ENCODE data around the gene MFN2.
"Not testable (repeated sequence)": the region's sequence is repeated elsewhere in the genome, so short reads cannot be mapped to it uniquely, and the experiment has no call there.

Gene MFN2

GRCh38 chr1:12026586-12026985, 46.3 kb downstream of the MFN2 start:
- peaks cover 90% of the 10 kb centered on the region for H3K36me3 ChIP-seq (ENCODE audit: control insufficient read depth, insufficient read depth, low read length)
- whole genome bisulfite sequencing, 2 experiments (ENCODE audit: insufficient coverage in 2 of 2) = 96% methylated on average over 9 of the region's 10 CpGs
- H3K4me1 ChIP-seq (ENCODE audit: control insufficient read depth, insufficient read depth, low read length, poor library complexity, severe bottlenecking) = no peaks in the 10 kb centered on the region
- no peaks in the 10 kb centered on the region for H3K9me3 ChIP-seq (ENCODE audit: control insufficient read depth, low read length)
- no peak overlapping the region for H3K27ac ChIP-seq (ENCODE audit: low read depth, low read length, severe bottlenecking)
- no peak overlapping the region for H3K4me3 ChIP-seq (ENCODE audit: extremely low read depth, insufficient read depth, low read length, poor library complexity, severe bottlenecking)

GRCh38 chr1:12028248-12028647, 48.0 kb downstream of the MFN2 start:
- Histone ChIP-seq H3K36me3 (ENCODE audit: control insufficient read depth, insufficient read depth, low read length) (peaks cover 87% of the 10 kb centered on the region), H3K4me3 (ENCODE audit: extremely low read depth, insufficient read depth, low read length, poor library complexity, severe bottlenecking) (no peak overlapping the region)
- WGBS, 2 experiments (ENCODE audit: insufficient coverage in 2 of 2) = 94 to 97% methylated on average over 7 of the region's 8 CpGs

GRCh38 chr1:12028957-12029511, 48.8 kb downstream of the MFN2 start:
- H3K27ac ChIP-seq (ENCODE audit: low read depth, low read length, severe bottlenecking) = no peak overlapping the region
- no peak overlapping the region for H3K4me3 ChIP-seq (ENCODE audit: extremely low read depth, insufficient read depth, low read length, poor library complexity, severe bottlenecking)
- H3K4me1 ChIP-seq (ENCODE audit: control insufficient read depth, insufficient read depth, low read length, poor library complexity, severe bottlenecking) = no peaks in the 10 kb centered on the region
- no peaks in the 10 kb centered on the region for H3K9me3 ChIP-seq (ENCODE audit: control insufficient read depth, low read length)
- 96 to 97% methylated on average over 13 to 18 of the region's 19 CpGs for WGBS, 2 experiments (ENCODE audit: insufficient coverage in 2 of 2)
- peaks cover 82% of the 10 kb centered on the region for H3K36me3 ChIP-seq (ENCODE audit: control insufficient read depth, insufficient read depth, low read length)

More at GRCh38 chr1:12028248-12028647, 48.0 kb downstream of the MFN2 start:
- Histone ChIP-seq H3K9me3 (ENCODE audit: control insufficient read depth, low read length) (no peaks in the 10 kb centered on the region), H3K27ac (ENCODE audit: low read depth, low read length, severe bottlenecking) (no peak overlapping the region), H3K4me1 (ENCODE audit: control insufficient read depth, insufficient read depth, low read length, poor library complexity, severe bottlenecking) (no peaks in the 10 kb centered on the region)

GRCh38 chr1:12029720-12030339, 49.6 kb downstream of the MFN2 start:
- WGBS, 2 experiments (ENCODE audit: insufficient coverage in 2 of 2) = 94 to 95% methylated on average over 19 to 32 of the region's 32 CpGs
- H3K36me3 ChIP-seq (ENCODE audit: control insufficient read depth, insufficient read depth, low read length) = peaks cover 74% of the 10 kb centered on the region
- H3K9me3 ChIP-seq (ENCODE audit: control insufficient read depth, low read length) = no peaks in the 10 kb centered on the region
- H3K4me1 ChIP-seq (ENCODE audit: control insufficient read depth, insufficient read depth, low read length, poor library complexity, severe bottlenecking) = no peaks in the 10 kb centered on the region
- H3K4me3 ChIP-seq (ENCODE audit: extremely low read depth, insufficient read depth, low read length, poor library complexity, severe bottlenecking) = no peak overlapping the region
- no peak overlapping the region for H3K27ac ChIP-seq (ENCODE audit: low read depth, low read length, severe bottlenecking)

- H3K4me1 ChIP-seq (ENCODE audit: control insufficient read depth, insufficient read depth, low read length, poor library complexity, severe bottlenecking) = no peaks in the 10 kb centered on the region
- WGBS, 2 experiments (ENCODE audit: insufficient coverage in 2 of 2) = 91 to 97% methylated on average over 10 to 14 of the region's 20 CpGs
- peaks cover 59% of the 10 kb centered on the region for H3K36me3 ChIP-seq (ENCODE audit: control insufficient read depth, insufficient read depth, low read length)
- no peak overlapping the region for H3K4me3 ChIP-seq (ENCODE audit: extremely low read depth, insufficient read depth, low read length, poor library complexity, severe bottlenecking)
- no peak overlapping the region for H3K27ac ChIP-seq (ENCODE audit: low read depth, low read length, severe bottlenecking)
- no peaks in the 10 kb centered on the region for H3K9me3 ChIP-seq (ENCODE audit: control insufficient read depth, low read length)
These were observed 51.1 kb downstream of the MFN2 start for GRCh38 chr1:12031039-12031980.

GRCh38 chr1:12032161-12032621, 51.9 kb downstream of the MFN2 start:
- H3K36me3 ChIP-seq (ENCODE audit: control insufficient read depth, insufficient read depth, low read length) = peaks cover 50% of the 10 kb centered on the region
- no peak overlapping the region for H3K4me3 ChIP-seq (ENCODE audit: extremely low read depth, insufficient read depth, low read length, poor library complexity, severe bottlenecking)
- no peak overlapping the region for H3K27ac ChIP-seq (ENCODE audit: low read depth, low read length, severe bottlenecking)
- 91 to 97% methylated on average over 8 of the region's 10 CpGs for WGBS, 2 experiments (ENCODE audit: insufficient coverage in 2 of 2)
- no peaks in the 10 kb centered on the region for H3K9me3 ChIP-seq (ENCODE audit: control insufficient read depth, low read length)
- no peaks in the 10 kb centered on the region for H3K4me1 ChIP-seq (ENCODE audit: control insufficient read depth, insufficient read depth, low read length, poor library complexity, severe bottlenecking)

GRCh38 chr1:12033441-12033840, 53.2 kb downstream of the MFN2 start:
- H3K36me3 ChIP-seq (ENCODE audit: control insufficient read depth, insufficient read depth, low read length) = peaks cover 37% of the 10 kb centered on the region
- not testable (repeated sequence) for H3K4me1 ChIP-seq (ENCODE audit: control insufficient read depth, insufficient read depth, low read length, poor library complexity, severe bottlenecking); H3K27ac ChIP-seq (ENCODE audit: low read depth, low read length, severe bottlenecking); H3K4me3 ChIP-seq (ENCODE audit: extremely low read depth, insufficient read depth, low read length, poor library complexity, severe bottlenecking); H3K9me3 ChIP-seq (ENCODE audit: control insufficient read depth, low read length)
- 90 to 94% methylated on average over 2 to 5 of the region's 5 CpGs for WGBS, 2 experiments (ENCODE audit: insufficient coverage in 2 of 2)

GRCh38 chr1:12034381-12034801, 54.1 kb downstream of the MFN2 start:
- 88 to 93% methylated on average over 7 of the region's 7 CpGs for WGBS, 2 experiments (ENCODE audit: insufficient coverage in 2 of 2)
- Histone ChIP-seq H3K27ac (ENCODE audit: low read depth, low read length, severe bottlenecking) (no peak overlapping the region), H3K4me3 (ENCODE audit: extremely low read depth, insufficient read depth, low read length, poor library complexity, severe bottlenecking) (no peak overlapping the region), H3K4me1 (ENCODE audit: control insufficient read depth, insufficient read depth, low read length, poor library complexity, severe bottlenecking) (no peaks in the 10 kb centered on the region), H3K36me3 (ENCODE audit: control insufficient read depth, insufficient read depth, low read length) (peaks cover 34% of the 10 kb centered on the region), H3K9me3 (ENCODE audit: control insufficient read depth, low read length) (no peaks in the 10 kb centered on the region)

GRCh38 chr1:12035312-12035711, 55.1 kb downstream of the MFN2 start:
- Histone ChIP-seq H3K27ac (ENCODE audit: low read depth, low read length, severe bottlenecking) (no peak overlapping the region), H3K36me3 (ENCODE audit: control insufficient read depth, insufficient read depth, low read length) (peaks cover 24% of the 10 kb centered on the region), H3K4me1 (ENCODE audit: control insufficient read depth, insufficient read depth, low read length, poor library complexity, severe bottlenecking) (peaks cover 3% of the 10 kb centered on the region), H3K4me3 (ENCODE audit: extremely low read depth, insufficient read depth, low read length, poor library complexity, severe bottlenecking) (no peak overlapping the region), H3K9me3 (ENCODE audit: control insufficient read depth, low read length) (no peaks in the 10 kb centered on the region)
- WGBS, 2 experiments (ENCODE audit: insufficient coverage in 2 of 2) = 83% methylated on average over 1 to 2 of the region's 4 CpGs

- 87 to 93% methylated on average over 10 to 15 of the region's 18 CpGs for WGBS, 2 experiments (ENCODE audit: insufficient coverage in 2 of 2)
- Histone ChIP-seq H3K36me3 (ENCODE audit: control insufficient read depth, insufficient read depth, low read length) (peaks cover 1% of the 10 kb centered on the region), H3K4me1 (ENCODE audit: control insufficient read depth, insufficient read depth, low read length, poor library complexity, severe bottlenecking) (peaks cover 7% of the 10 kb centered on the region), H3K4me3 (ENCODE audit: extremely low read depth, insufficient read depth, low read length, poor library complexity, severe bottlenecking) (no peak overlapping the region), H3K27ac (ENCODE audit: low read depth, low read length, severe bottlenecking) (no peak overlapping the region), H3K9me3 (ENCODE audit: control insufficient read depth, low read length) (no peaks in the 10 kb centered on the region)
These were observed 57.5 kb downstream of the MFN2 start for GRCh38 chr1:12037486-12038355.
